Measurements from ENCODE around the gene GPC4. TPM values are rescaled to one million over a fixed set of nuclear protein-coding genes. Genes with fewer than 3 reads are reported as not detected.

GPC4 gene
- total and polyA plus RNA-seq, 10 of the 15 experiments (the other 5 are each of a cell fraction or from before 2014, with no cell fraction given), result 0.04 to 5.8 (median 0.13) TPM

DNA sequence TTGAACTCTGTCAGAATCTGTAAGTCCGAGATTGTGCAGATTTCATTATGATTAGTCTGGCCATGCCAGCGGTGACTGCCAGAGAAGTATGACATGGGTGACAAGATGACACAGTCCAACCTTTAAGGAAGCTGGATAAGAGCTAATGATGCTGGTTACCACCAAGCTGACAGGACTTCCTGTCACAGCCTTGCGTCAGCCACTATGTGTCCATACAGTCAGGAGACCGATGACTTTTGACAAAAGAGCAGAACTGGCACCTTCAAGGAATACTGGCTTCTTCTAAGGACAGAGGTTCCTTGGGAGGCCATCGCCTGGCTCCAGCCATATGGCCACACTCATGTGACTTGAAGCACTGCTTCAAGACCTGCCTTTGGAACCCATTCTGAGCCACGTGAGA lies 129.9 kb downstream of the GPC4 start:
- H3K79me2 ChIP-seq (ENCODE audit: control insufficient read depth, insufficient read depth, low read length), result no peaks in the 10 kb centered on the region
- H4K20me1 ChIP-seq (ENCODE audit: control insufficient read depth, insufficient read depth), result no peaks in the 10 kb centered on the region
- intact Hi-C loops (cut with micrococcal nuclease; ENCODE audit: unreplicated experiment), result no loop called here
- no peaks in the 10 kb centered on the region for H3K9me3 ChIP-seq (replicated peaks; ENCODE audit: control insufficient read depth, insufficient read depth, low read length)
- no peak overlapping the region for H3K9ac ChIP-seq (ENCODE audit: control insufficient read depth, insufficient read depth, low read length)
- H3K4me3 ChIP-seq, result no peak overlapping the region
- no peak for ATAC-seq
- H3K4me2 ChIP-seq (ENCODE audit: control insufficient read depth, insufficient read depth), result no peak overlapping the region
- H3K27ac ChIP-seq (ENCODE audit: control insufficient read depth, insufficient read depth), result no peak overlapping the region
- ChIA-PET CTCF (no interaction called here), RAD21 (ENCODE audit: unreplicated experiment) (no interaction called here), SMC1A (ENCODE audit: uncharacterized antibody, unreplicated experiment) (no interaction called here), POLR2A (no interaction called here)
- H3K27me3 ChIP-seq (replicated peaks in 1 of 2; ENCODE audit: control insufficient read depth in 2 of 2, insufficient read depth in 2 of 2, low read length in 1 of 2), result no peaks in the 10 kb centered on the region
- no peak for TF ChIP-seq RELA (IDR thresholded peaks at IDR 0.05; ENCODE audit: borderline replicate concordance, partially characterized antibody)
- TF ChIP-seq ZNF24 (IDR thresholded peaks at IDR 0.05), result no peak
- no peak for TF ChIP-seq NFYA (IDR thresholded peaks at IDR 0.05; ENCODE audit: borderline replicate concordance, low read depth, low read length)
- no peak for TF ChIP-seq NFYB (IDR thresholded peaks at IDR 0.05; ENCODE audit: insufficient read depth, low read depth, low read length)
- no peak for TF ChIP-seq CREM (IDR thresholded peaks at IDR 0.05; ENCODE audit: low read depth)
- TF ChIP-seq HDGF (IDR thresholded peaks at IDR 0.05), result no peak
- no peak for TF ChIP-seq ZNF384 (IDR thresholded peaks at IDR 0.05; ENCODE audit: borderline replicate concordance, low read depth, low read length)
- no peak for TF ChIP-seq CREB1 (IDR thresholded peaks at IDR 0.05; ENCODE audit: low read depth)
- TF ChIP-seq, protein P1, sequence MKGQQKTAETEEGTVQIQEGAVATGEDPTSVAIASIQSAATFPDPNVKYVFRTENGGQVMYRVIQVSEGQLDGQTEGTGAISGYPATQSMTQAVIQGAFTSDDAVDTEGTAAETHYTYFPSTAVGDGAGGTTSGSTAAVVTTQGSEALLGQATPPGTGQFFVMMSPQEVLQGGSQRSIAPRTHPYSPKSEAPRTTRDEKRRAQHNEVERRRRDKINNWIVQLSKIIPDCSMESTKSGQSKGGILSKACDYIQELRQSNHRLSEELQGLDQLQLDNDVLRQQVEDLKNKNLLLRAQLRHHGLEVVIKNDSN (IDR thresholded peaks at IDR 0.05; ENCODE audit: borderline replicate concordance, extremely low read length, insufficient read depth, low read depth, low read length), result no peak
- TF ChIP-seq YBX1 (IDR thresholded peaks at IDR 0.05), result no peak
- TF ChIP-seq NBN (IDR thresholded peaks at IDR 0.05), result no peak
- no peak for TF ChIP-seq MXI1 (IDR thresholded peaks at IDR 0.05; ENCODE audit: low read depth, low read length)
- TF ChIP-seq, protein P2, sequence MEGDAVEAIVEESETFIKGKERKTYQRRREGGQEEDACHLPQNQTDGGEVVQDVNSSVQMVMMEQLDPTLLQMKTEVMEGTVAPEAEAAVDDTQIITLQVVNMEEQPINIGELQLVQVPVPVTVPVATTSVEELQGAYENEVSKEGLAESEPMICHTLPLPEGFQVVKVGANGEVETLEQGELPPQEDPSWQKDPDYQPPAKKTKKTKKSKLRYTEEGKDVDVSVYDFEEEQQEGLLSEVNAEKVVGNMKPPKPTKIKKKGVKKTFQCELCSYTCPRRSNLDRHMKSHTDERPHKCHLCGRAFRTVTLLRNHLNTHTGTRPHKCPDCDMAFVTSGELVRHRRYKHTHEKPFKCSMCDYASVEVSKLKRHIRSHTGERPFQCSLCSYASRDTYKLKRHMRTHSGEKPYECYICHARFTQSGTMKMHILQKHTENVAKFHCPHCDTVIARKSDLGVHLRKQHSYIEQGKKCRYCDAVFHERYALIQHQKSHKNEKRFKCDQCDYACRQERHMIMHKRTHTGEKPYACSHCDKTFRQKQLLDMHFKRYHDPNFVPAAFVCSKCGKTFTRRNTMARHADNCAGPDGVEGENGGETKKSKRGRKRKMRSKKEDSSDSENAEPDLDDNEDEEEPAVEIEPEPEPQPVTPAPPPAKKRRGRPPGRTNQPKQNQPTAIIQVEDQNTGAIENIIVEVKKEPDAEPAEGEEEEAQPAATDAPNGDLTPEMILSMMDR (IDR thresholded peaks at IDR 0.05 in 2 of 3, conservative IDR thresholded peaks at IDR 0.05 in 1 of 3; ENCODE audit: control insufficient read depth in 2 of 3, extremely low read depth in 1 of 3, insufficient read depth in 1 of 3, low read depth in 3 of 3, low read length in 3 of 3), result no peak
- TF ChIP-seq BMI1 (IDR thresholded peaks at IDR 0.05; ENCODE audit: borderline replicate concordance), result no peak
- TF ChIP-seq SMC3 (IDR thresholded peaks at IDR 0.05; ENCODE audit: borderline replicate concordance, low read length), result no peak
- no peak for TF ChIP-seq SPI1 (IDR thresholded peaks at IDR 0.05; ENCODE audit: borderline replicate concordance, insufficient read depth, low read depth, low read length)
- TF ChIP-seq, protein P3, sequence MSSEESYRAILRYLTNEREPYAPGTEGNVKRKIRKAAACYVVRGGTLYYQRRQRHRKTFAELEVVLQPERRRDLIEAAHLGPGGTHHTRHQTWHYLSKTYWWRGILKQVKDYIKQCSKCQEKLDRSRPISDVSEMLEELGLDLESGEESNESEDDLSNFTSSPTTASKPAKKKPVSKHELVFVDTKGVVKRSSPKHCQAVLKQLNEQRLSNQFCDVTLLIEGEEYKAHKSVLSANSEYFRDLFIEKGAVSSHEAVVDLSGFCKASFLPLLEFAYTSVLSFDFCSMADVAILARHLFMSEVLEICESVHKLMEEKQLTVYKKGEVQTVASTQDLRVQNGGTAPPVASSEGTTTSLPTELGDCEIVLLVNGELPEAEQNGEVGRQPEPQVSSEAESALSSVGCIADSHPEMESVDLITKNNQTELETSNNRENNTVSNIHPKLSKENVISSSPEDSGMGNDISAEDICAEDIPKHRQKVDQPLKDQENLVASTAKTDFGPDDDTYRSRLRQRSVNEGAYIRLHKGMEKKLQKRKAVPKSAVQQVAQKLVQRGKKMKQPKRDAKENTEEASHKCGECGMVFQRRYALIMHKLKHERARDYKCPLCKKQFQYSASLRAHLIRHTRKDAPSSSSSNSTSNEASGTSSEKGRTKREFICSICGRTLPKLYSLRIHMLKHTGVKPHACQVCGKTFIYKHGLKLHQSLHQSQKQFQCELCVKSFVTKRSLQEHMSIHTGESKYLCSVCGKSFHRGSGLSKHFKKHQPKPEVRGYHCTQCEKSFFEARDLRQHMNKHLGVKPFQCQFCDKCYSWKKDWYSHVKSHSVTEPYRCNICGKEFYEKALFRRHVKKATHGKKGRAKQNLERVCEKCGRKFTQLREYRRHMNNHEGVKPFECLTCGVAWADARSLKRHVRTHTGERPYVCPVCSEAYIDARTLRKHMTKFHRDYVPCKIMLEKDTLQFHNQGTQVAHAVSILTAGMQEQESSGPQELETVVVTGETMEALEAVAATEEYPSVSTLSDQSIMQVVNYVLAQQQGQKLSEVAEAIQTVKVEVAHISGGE (CRISPR knock-in tag; IDR thresholded peaks at IDR 0.05), result no peak
- TF ChIP-seq, protein P4, sequence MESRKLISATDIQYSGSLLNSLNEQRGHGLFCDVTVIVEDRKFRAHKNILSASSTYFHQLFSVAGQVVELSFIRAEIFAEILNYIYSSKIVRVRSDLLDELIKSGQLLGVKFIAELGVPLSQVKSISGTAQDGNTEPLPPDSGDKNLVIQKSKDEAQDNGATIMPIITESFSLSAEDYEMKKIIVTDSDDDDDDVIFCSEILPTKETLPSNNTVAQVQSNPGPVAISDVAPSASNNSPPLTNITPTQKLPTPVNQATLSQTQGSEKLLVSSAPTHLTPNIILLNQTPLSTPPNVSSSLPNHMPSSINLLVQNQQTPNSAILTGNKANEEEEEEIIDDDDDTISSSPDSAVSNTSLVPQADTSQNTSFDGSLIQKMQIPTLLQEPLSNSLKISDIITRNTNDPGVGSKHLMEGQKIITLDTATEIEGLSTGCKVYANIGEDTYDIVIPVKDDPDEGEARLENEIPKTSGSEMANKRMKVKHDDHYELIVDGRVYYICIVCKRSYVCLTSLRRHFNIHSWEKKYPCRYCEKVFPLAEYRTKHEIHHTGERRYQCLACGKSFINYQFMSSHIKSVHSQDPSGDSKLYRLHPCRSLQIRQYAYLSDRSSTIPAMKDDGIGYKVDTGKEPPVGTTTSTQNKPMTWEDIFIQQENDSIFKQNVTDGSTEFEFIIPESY (IDR thresholded peaks at IDR 0.05), result no peak
- in situ Hi-C loops (cut with MboI), result no loop called here
- no peak for FAIRE-seq
- H3K4me1 ChIP-seq (ENCODE audit: control insufficient read depth, insufficient read depth, low read length), result no peaks in the 10 kb centered on the region
- no peak overlapping the region for H2AFZ ChIP-seq (ENCODE audit: control insufficient read depth, low read depth, low read length)
- DNase-seq (ENCODE audit: low read depth, low spot score), result no peak
- no peaks in the 10 kb centered on the region for H3K36me3 ChIP-seq (ENCODE audit: control insufficient read depth in 2 of 2, insufficient read depth in 2 of 2, low read length in 1 of 2)
- WGBS (ENCODE audit: insufficient coverage, insufficient replicate concordance, low lambda C conversion rate, missing lambda C conversion rate), result 49% methylated on average over 6 of the region's 6 CpGs
- BruUV-seq (replicated peaks), result no TSS peak
